COLO668 (cell line): ENCODE data around the gene GCLM.
"Not testable (repeated sequence)": the region's sequence is repeated elsewhere in the genome, so short reads cannot be mapped to it uniquely, and the experiment has no call there.

Experiments
- DNase-seq: peaks from one replicate; lab custom pipeline; 2025; ENCODE audit not compliant: unreplicated experiment; lab: John Stamatoyannopoulos, UW

Gene GCLM

DNA sequence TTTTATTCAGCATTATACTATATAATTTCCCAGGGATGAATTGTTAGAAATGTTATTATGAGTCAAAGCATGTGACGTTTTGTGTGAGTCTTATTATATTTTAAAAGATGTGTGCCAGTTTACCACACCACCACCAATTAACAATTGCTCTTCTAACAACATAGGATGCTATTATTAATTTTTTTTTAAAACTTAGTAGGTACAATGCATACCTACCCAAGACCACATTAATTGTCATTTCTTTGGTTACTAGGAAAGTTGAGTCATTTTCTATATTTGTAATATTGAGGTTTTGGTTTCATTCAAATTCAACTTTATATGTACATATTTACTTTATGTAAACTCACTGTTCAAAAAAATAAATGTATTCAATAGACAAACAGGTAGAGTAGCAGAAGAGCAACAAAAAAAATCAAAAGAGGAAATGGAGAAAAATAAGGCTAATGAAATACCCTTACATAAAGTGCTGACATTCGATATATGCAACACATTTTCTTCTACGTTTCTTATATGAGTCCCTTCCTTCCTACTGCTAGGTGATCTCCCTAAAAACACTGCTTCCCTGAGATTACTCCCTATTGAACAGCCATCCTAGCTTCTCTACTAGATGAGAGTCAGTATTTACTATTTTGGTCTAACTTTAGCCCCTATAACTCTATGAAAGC, 9.6 kb downstream of the GCLM start:
- no peak for DNase-seq

DNA sequence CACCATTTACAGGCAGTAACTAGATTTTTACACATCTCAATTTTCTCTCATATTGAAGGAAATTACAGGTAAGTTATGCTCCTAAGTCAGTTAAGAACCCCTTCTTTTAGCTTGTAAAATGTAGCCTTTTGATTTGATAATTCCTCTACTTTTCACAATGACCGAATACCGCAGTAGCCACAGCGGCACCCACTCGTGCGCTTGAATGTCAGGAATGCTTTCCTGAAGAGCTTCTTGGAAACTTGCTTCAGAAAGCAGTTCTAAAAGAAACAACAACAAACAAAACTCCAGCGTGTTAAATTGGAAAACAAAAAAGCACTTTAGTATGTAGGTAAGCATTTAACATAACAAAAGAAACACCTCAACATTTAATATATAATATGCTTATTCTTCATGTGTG, 20.3 kb downstream of the GCLM start:
- no peak for DNase-seq

DNA sequence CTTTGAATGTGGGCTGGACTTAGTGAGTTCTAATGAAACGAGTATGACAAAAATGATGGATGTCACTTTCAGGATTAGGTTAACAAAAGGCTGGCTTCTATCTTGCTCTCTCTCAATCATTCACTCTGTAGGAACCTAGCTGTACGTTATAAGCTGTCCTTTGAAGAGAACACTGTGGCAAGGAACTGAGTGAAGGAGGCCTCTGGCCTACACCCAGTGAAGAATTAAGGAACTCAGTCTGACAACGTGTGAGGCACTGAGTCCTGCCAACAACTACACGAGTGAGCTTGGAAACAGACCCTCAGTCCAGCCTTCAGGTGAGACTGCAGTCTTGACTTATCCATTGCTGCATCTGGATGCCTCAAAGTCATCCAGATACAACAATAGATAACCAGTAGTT, 27.0 kb downstream of the GCLM start:
- no peak for DNase-seq

DNA sequence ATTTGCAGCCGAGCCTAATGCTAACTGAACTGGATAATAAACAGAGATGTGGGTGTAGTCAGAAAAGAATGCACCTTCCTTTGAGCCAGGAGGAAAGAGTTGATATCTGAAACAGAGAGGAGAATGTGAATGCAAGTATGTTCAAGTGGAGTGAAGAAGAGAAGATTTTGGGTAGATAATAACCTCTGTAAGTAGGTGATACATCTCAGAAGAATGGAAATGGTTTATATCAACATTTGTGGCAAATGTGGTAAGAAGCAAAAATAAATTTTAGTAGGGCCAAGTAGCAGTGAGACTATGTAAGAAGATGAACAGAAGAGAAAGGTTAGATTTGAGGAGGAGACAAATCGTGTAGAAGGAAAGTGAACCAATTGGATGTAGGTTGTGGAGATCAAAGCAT, 28.5 kb downstream of the GCLM start:
- DNase-seq = no peak

DNA sequence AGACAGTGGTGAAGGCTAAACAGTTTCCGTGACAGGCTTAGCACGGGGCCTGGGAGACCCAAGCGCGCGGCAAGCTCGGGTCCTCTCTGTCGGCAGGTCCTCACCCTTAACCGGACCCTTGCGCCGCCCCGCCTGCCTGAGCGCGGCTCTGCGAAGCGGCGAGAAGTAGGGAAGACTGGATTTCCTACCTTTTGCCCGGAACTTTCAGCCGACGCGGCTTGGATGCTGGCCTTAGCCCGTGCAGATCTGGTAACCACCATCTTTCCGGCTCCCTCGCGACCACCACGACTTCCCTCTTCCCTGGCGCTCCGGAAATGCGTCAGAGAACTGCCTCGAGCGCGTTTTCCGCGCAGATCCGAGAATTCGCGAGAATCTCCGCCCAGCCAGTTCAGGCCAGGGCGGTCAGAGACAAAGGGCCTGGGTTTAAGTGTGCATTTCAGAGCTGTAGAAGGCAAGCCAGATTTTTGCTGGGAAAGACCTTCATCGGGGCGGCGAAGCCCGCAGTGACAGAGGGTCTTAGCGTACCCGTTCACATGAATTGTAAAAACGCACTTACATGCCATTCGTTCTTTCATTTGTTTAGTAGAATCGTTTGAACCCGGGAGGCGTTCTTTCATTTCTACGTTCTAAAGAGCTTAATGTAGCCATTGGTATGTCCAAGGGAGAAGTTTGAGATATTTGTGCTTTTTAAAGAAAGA, 30.2 kb downstream of the GCLM start, which contains the start of gene DNTTIP2:
TSS of gene DNTTIP2 (minus strand) at position 318 of the 698 bp plus-strand sequence. CDS start at position 260, 58 bp downstream.
- peak; percentile 96 for DNase-seq

DNA sequence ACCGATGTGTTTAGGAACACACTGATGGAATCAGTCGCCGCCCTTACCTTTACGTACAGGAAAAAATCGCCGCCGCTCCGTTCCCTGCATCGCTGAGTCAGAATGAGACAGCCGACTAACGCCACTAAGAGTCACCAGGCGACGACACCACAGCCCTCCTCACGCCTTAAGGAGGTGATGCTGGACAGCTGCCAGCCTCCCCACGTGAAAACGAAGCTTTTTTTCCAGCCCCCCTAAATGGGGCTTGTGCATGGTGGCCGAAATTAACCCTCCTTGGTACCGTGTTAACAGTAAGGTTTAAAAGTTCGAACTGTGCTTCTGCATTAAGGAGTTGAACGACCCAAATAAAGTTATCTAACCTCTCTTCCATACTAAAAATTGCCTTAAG, 30.7 kb downstream of the GCLM start:
- peak; percentile 47 for DNase-seq

DNA sequence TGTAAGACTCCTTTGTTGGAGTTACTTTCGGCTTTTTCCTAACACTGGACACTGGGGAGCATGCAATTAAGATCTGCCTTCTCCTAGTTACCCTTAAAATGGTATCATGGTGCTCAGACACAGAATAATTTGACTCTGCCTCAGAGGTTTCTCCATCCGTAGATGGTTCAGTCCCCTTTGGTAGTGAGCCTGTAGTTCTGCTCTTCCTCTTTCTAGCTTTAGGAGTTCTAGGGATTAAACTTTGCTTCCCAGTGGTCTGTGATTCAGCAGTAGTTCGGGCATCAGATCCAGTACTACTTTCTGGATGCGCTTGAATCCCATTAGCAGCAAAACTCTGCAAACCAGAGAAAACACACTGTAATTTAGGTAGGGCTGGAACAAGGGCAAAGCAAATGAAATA, 31.7 kb downstream of the GCLM start:
- no peak for DNase-seq

DNA sequence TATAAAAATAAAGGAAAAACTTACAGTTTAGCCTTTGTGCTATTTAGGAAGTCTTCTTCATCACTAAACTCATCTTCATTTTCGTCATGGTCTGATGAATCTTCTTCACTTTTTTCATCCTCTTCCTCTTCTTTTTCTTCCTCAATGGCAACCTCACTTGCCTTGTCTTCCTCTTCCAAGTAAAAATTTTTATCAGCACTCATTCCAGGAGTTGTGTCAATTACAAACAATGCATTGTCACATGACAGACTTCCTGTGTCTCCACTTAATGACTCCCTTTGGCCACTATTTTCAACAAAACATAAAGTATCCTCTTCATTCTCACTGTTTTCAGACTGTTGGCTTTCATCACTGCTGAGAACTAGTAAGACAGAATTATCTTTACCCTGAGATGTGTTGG, 33.0 kb downstream of the GCLM start:
- DNase-seq = no peak

DNA sequence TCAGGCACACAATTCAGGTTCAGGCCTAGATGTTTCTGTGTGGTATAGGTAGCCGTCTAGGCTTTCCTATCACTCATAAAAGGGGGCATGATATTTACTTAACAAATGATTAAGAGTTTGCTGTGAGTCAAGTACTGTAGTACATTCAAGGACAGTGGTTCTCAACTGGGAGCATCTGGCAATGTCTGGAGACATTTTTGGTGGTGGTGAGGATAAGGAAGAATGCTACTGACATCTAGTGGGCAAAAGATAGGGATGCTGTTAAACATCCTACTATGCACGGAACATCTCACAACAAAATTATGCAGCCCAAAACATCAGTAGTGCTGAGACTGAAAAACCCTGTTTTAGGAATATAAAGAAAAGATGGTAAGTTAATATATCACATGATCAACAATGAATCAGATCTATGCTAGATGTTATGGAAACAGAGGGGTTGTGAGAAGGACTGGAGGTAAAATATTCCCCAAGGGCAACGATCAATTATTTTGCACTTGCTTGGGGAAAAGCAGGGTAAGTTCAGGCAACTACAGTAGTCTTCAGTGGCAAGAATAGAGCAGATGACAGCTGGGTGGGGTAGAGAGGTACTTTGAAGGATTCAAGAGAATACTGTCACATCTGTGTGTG, 35.1 kb downstream of the GCLM start:
- DNase-seq = no peak

DNA sequence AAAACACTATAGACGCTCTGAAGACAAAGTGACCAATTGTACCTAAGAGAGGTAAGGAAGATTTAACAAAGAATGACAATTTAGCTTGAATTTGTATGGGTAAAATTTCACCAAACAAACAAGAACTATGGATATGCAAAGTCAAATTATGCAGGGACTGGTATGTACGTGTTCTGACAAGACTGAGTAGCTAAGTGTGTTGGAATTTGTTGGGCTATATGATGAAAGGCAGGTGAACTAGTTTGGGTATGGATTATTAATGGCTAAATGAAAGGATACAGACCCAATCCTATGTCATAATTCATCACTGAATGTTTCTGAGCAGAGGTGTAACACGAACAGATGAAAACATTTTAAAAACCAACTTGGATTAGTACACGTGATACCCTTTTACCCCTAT, 37.9 kb downstream of the GCLM start:
- DNase-seq = no peak

DNA sequence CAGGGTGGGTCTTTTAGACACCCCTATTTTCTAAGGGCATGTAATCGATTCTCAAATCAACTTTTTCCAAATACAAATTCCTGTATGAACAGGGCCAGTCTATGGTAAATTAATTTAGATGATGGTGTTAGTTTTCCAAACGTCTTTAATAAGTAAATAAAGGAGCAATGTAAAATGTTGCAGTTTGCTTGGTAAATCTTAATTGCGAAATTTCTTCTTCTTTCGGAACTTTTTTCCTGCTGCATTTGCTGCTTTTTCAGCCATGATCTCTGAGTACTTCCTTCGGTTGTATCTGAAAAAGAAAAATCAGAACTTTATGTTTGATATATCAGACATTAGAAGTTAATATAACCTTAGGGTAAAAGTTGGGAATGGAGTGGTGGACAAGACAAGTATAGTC, 39.6 kb downstream of the GCLM start:
- no peak for DNase-seq

DNA sequence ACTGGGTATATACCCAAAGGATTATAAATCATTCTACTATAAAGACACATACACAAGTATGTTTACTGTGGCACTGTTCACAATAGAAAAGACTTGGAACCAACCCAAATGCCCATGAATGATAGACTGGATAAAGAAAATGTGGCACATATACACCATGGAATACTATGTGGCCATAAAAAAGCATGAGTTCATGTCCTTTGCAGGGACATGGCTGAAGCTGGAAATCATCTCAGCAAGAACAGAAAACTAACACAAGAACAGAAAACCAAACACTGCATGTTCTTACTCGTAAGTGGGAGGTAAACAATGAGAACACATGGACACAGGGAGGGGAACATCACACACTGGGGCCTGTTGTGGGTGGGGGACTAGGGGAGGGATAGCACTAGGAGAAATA, 40.7 kb downstream of the GCLM start:
- not testable (repeated sequence) for DNase-seq

DNA sequence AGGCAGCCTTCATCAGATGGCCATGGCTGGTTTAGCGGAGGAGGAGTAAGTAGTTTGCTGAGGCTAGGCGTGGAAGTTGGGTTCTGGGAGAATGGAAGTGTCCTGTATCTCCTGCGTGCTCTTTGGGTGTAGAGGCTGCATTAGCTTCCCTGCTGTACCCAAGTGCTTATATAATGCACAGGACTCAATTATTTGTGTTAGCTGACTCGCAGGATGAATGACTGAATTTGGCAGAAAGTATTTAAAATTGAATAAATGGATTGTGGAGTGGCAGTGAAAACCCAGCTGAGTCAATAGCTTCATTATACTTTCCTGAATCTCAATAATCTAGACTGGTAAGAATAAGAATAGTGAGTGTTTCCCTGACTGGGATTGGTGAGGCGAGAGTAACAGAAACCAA, 44.0 kb downstream of the GCLM start:
- DNase-seq = no peak

DNA sequence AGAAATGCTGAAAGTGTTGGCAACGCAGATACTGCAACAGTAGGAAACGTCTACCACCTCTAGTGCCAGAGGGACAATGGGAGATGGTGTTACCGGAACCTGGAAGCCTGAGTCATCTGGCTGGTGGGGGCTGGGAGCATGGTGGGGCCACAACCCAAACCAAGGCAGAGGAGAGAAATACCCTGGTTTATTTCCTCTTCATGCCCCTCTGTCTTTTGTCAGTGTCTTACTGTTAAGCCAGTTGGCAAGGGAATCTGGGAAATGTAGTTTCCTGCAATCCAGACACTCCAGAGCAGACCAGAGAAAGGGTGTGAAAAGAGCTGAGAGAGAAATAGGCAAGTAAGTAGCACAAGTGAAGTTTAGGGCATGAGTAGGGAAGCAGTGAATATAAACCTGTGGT, 45.1 kb downstream of the GCLM start:
- DNase-seq = no peak

DNA sequence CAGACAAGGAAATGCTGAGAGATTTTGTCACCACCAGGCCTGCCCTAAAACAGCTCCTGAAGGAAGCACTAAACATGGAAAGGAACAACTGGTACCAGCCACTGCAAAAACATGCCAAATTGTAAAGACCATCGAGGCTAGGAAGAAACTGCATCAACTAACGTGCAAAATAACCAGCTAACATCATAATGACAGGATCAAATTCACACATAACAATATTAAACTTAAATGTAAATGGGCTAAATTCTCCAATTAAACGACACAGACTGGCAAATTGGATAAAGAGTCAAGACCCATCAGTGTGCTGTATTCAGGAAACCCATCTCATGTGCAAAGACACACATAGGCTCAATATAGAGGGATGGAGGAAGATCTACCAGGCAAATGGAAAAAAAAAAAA, 51.6 kb downstream of the GCLM start:
- DNase-seq = not testable (repeated sequence)

DNA sequence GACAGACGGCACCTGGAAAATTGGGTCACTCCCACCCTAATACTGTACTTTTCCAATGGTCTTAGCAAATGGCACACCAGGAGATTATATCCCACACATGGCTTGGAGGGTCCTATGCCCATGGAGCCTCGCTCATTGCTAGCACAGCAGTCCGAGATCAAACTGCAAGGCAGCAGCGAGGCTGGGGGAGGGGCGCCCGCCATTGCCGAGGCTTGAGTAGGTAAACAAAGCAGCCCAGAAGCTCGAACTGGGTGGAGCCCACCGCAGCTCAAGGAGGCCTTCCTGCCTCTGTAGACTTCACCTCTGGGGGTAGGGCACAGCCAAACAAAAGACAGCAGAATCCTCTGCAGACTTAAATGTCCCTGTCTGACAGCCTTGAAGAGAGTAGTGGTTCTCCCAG, 53.2 kb downstream of the GCLM start:
- not testable (repeated sequence) for DNase-seq

DNA sequence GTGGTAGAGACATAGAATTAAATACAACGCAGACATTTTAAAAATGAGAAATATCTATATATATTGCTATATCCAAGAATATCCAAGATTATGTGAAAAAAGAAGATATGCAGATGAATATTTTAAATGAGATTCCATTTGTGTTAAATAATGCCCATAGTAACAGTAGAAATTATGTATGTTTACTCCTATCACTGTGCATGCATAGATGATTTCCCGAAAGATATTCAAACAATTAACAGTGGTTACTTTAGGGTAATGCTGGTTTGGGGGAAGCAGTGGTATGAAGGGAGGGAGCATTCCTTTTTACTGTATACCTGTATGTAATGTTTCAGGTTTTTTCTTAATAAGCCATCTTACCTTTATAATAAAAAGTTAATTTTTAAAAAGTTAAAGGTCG, 55.3 kb downstream of the GCLM start:
- DNase-seq = no peak

DNA sequence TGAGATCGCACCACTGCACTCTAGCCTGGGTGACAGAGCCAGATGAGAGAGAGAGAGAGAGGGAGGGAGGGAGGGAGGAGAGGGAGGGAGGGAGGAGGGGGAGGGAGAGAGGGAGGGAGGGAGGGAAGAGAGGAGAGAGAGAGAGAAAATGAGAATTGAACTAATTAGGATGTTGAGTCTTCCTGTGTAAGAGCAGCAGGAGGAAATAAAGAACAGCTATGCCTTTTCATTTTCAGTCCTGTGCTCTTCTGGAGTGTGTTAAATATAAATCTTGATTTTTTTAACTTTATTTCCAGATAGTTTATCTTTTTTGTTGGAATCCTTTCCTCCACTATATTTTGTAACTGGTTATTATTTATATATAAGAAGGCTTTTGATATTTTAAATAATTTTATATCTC, 57.4 kb downstream of the GCLM start:
- DNase-seq = no peak

DNA sequence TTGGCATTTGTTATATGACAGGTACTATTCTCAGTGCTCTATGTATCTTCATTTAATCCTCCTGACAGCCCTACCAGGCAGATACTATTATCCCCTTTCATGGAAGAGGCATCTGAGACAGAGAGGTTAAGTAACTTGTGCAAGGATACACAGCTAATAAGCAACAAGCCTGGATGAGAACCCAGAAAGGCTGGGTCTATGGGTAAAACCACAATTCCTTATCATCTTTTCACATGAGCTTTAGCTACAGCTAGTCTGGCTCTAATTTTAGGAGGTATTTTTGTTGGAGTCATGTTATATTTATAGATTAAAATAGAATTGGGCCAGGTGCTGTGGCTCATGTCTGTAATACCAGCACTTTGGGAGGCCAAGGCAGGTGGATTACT, 57.9 kb downstream of the GCLM start:
- DNase-seq = no peak

DNA sequence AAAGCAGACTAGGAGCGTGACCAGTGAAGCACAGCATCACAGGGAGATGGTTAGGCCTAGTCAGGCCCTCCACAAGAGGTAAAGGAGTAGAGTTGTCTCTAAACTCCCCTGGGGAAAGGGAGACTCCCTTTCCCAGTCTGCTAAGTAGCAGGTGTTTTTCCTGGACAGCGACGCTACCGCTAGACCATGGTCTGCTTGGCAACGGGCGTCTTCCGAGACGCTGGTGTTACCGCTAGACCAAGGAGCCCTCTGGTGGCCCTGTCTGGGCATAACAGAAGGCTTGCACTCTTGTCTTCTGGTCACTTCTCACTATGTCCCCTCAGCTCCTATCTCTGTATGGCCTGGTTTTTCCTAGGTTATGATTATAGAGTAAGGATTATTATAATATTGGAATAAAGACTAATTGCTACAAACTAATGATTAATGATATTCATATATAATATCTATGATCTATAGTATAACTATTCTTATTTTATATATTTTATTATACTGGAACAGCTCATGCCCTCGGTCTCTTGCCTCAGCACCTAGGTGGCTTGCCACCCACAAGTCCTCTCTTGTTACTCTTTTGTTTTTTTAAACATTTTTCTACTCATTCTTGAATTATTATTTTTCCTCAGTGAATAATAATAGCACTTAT, 58.4 kb downstream of the GCLM start:
- peak; percentile 61 for DNase-seq

DNA sequence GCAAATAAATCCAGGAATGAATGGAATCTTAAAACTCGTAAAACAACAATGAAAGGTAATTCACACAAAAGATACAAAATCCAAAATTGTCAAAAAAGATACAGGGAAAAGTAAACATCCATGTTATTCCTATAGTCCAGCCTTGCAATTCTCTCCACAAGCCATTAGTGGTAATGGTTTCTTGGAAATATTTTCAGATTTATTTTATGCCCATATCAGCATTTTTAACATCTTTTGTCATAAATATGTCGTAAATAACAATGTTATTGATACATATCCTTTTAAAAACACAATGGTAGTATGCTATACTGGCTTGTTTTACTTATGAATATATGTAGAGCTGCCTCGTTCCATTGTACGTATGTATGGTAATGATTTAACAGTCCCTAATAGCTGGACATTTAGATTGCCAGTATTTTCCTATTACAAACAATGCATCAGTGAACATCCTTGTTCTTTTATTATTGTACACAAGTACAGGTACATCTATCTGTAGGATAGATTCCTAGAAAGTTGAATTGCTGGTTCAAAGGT, 60.8 kb downstream of the GCLM start:
- no peak for DNase-seq

DNA sequence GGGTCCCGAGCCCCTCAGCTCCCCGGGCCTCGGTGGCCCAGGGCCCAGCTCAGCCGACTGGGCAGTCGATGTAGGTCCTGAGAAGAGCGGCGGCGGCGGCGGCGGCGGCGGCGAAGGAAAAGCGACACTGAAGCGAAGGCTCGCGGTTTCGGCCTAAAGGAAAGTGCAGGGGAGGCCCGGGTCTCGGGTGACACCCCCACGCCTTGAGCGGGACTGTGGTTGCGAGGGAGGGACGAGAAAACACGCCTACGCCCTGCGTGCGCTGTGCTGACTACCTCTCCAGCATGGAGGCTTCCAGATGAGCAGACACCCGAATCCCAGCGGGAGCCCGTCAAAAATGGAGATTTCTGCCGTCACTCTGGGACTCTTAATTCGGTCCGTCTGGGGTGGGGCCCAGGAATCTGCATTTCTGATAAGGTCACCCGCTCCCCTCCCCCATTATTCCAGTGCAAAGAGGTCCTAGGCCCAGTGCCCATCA, 61.4 kb downstream of the GCLM start:
- DNase-seq = peak; percentile 77
